GM23248 (cell line): Measurements from ENCODE around the gene AFG3L2. TPM values are rescaled to one million over a fixed set of nuclear protein-coding genes. Genes with fewer than 3 reads are reported as not detected.

Source experiments
- DNase-seq: peaks from one replicate; pipeline ENCODE4 v3.0.0-alpha.2; 2015
- H2AFZ ChIP-seq: fragments of 200-600 bp; sonication (generic); 2 replicates; pipeline ENCODE4 v1.6.1; 2016; ENCODE audit warnings: antibody characterized with exemption
- H3F3A ChIP-seq: fragments of 200-600 bp; sonication (generic); 2 replicates; pipeline ENCODE4 v1.6.1; 2016; ENCODE audit warnings: mild to moderate bottlenecking, antibody characterized with exemption, mixed run types; ENCODE audit not compliant: insufficient read depth
- H3K27ac ChIP-seq: fragments of 200-600 bp; sonication (generic); 2 replicates; pipeline ENCODE4 v1.5.1; 2016; ENCODE audit warnings: mild to moderate bottlenecking
- H3K27me3 ChIP-seq: fragments of 200-600 bp; sonication (generic); replicated peaks from 2 replicates; pipeline ENCODE4 v1.6.1; 2016; ENCODE audit warnings: mild to moderate bottlenecking; ENCODE audit not compliant: insufficient read depth
- H3K36me3 ChIP-seq: fragments of 200-600 bp; sonication (generic); 2 replicates; pipeline ENCODE4 v1.6.1; 2016; ENCODE audit warnings: low read depth, mild to moderate bottlenecking
- H3K4me1 ChIP-seq: fragments of 200-600 bp; sonication (generic); 2 replicates; pipeline ENCODE4 v1.6.1; 2016; ENCODE audit warnings: mild to moderate bottlenecking; ENCODE audit not compliant: insufficient read depth
- H3K4me2 ChIP-seq: fragments of 200-600 bp; sonication (generic); one replicate; pipeline ENCODE4 v1.6.1; 2016; ENCODE audit warnings: mild to moderate bottlenecking; ENCODE audit not compliant: unreplicated experiment
- H3K4me3 ChIP-seq: fragments of 200-600 bp; sonication (generic); 2 replicates; pipeline ENCODE4 v1.5.1; 2016; ENCODE audit warnings: mild to moderate bottlenecking
- H3K79me2 ChIP-seq: fragments of 200-600 bp; sonication (generic); 2 replicates; pipeline ENCODE4 v1.6.1; 2016; ENCODE audit warnings: mild to moderate bottlenecking; ENCODE audit not compliant: insufficient read depth
- H3K9ac ChIP-seq: fragments of 200-600 bp; sonication (generic); 2 replicates; pipeline ENCODE4 v1.6.1; 2016; ENCODE audit warnings: mild to moderate bottlenecking
- H3K9me2 ChIP-seq: fragments of 200-600 bp; sonication (generic); 2 replicates; pipeline ENCODE4 v1.6.1; 2016; ENCODE audit warnings: mixed run types, mild to moderate bottlenecking, moderate library complexity; ENCODE audit not compliant: insufficient read depth
- H3K9me3 ChIP-seq: fragments of 200-600 bp; sonication (generic); one replicate; pipeline ENCODE4 v1.6.1; 2017; ENCODE audit warnings: low read depth
- H4K20me1 ChIP-seq: fragments of 200-600 bp; sonication (generic); 2 replicates; pipeline ENCODE4 v1.6.0; 2016; ENCODE audit not compliant: insufficient read depth
- EZH2 ChIP-seq: fragments of 200-600 bp; sonication (generic); IDR thresholded peaks from 2 replicates; pipeline ENCODE4 v1.6.1; 2018; ENCODE audit warnings: antibody characterized with exemption, mild to moderate bottlenecking; ENCODE audit not compliant: insufficient read depth, poor library complexity, severe bottlenecking
- EZH2phosphoT487 ChIP-seq: fragments of 200-600 bp; sonication (generic); IDR thresholded peaks from 2 replicates; pipeline ENCODE4 v1.6.1; 2018; ENCODE audit warnings: antibody characterized with exemption, moderate library complexity, mild to moderate bottlenecking, low read depth; ENCODE audit not compliant: insufficient read depth
- WGBS, 2 experiments: methylation state at CpG; one replicate each; pipeline ENCODE4 v1.1.6; 2015 to 2017; ENCODE audit warnings: low lambda C conversion rate in 2 of 2, low coverage in 1 of 2; ENCODE audit errors: missing lambda C conversion rate in 2 of 2; 5-methylcytosine and 5-hydroxymethylcytosine counted together
- in situ Hi-C: fragments of 300-500 bp; cut with MboI; formaldehyde crosslinking; loops from 2 replicates; pipeline ENCODE4 v1.15.0; 2020
- polyA plus RNA-seq: library from polyadenylated mRNA; unstranded; fragments of >200 nt; fragmentation: Nextera tagmentation; extraction: Ambion mirVana; gene quantifications from 2 replicates; pipeline ENCODE4 v1.2.1, GENCODE V29; 2016
- total RNA-seq: library from RNA; depleted of rRNA; stranded (reverse); fragments of >200 nt; shearing (Covaris generic); gene quantifications from 2 replicates; pipeline ENCODE4 v1.2.3, GENCODE V29; 2014

AFG3L2 gene
- total and polyA plus RNA-seq, 2 experiments from 2014 or later, result 28.1 to 40.6 TPM

GRCh38 chr18:12327510-12328178 is 49.4 kb downstream of the AFG3L2 start:
- DNase-seq, result peak; percentile 92
- peaks cover 69% of the 10 kb centered on the region for H3F3A ChIP-seq
- no peaks in the 10 kb centered on the region for H3K9me3 ChIP-seq
- in situ Hi-C loops, result no loop called here
- H3K36me3 ChIP-seq, result peaks cover 44% of the 10 kb centered on the region
- H3K4me3 ChIP-seq, result no peak overlapping the region
- H3K79me2 ChIP-seq, result peaks cover 41% of the 10 kb centered on the region
- no peaks in the 10 kb centered on the region for H3K9me2 ChIP-seq
- 0 out of 2 replicates have a peak, but pooled peaks cover 7% of the 10 kb centered on the region for H3K4me1 ChIP-seq
- WGBS, 2 experiments, result 57 to 61% methylated on average over 11 of the region's 11 CpGs
- peaks cover 13% of the 10 kb centered on the region; the same call in 1 of the 2 replicates for H4K20me1 ChIP-seq
- peak overlapping the region; percentile 48 for H3K9ac ChIP-seq
- H3K27me3 ChIP-seq, result no peaks in the 10 kb centered on the region
- H3K27ac ChIP-seq, result peak overlapping the region; percentile 84
- no peak overlapping the region for H3K4me2 ChIP-seq
- TF ChIP-seq EZH2phosphoT487 (no peak), EZH2 (no peak)
- H2AFZ ChIP-seq, result no peak overlapping the region

GRCh38 chr18:12326711-12327460 is 50.1 kb downstream of the AFG3L2 start:
- Histone ChIP-seq H3K9ac (peak overlapping the region; percentile 48; the same call in 1 of the 2 replicates), H3F3A (peaks cover 77% of the 10 kb centered on the region), H3K27me3 (no peaks in the 10 kb centered on the region), H3K4me1 (0 out of 2 replicates have a peak, but pooled peaks cover 7% of the 10 kb centered on the region), H3K4me2 (no peak overlapping the region), H3K9me2 (no peaks in the 10 kb centered on the region), H3K4me3 (no peak overlapping the region), H3K36me3 (peaks cover 51% of the 10 kb centered on the region), H3K27ac (peak overlapping the region; percentile 84), H4K20me1 (peaks cover 16% of the 10 kb centered on the region; the same call in 1 of the 2 replicates), H2AFZ (no peak overlapping the region), H3K9me3 (no peaks in the 10 kb centered on the region), H3K79me2 (peaks cover 49% of the 10 kb centered on the region)
- 79 to 80% methylated on average over 12 of the region's 12 CpGs for whole genome bisulfite sequencing, 2 experiments
- in situ Hi-C loops, result no loop called here
- no peak for TF ChIP-seq EZH2
- DNase-seq, result no peak

- Histone ChIP-seq H2AFZ (no peak overlapping the region), H3K4me2 (no peak overlapping the region), H3K9me2 (no peaks in the 10 kb centered on the region), H3F3A (peaks cover 82% of the 10 kb centered on the region), H3K4me1 (0 out of 2 replicates have a peak, but pooled peaks cover 7% of the 10 kb centered on the region), H3K4me3 (no peak overlapping the region), H3K36me3 (peaks cover 60% of the 10 kb centered on the region), H3K9me3 (no peaks in the 10 kb centered on the region), H4K20me1 (peaks cover 23% of the 10 kb centered on the region; the same call in 1 of the 2 replicates), H3K9ac (no peak overlapping the region), H3K27ac (no peak overlapping the region), H3K79me2 (peaks cover 60% of the 10 kb centered on the region), H3K27me3 (no peaks in the 10 kb centered on the region)
- no peak for DNase-seq
- WGBS, 2 experiments, result 94 to 97% methylated on average over 29 of the region's 29 CpGs
- in situ Hi-C loops, result no loop called here
- no peak for TF ChIP-seq EZH2phosphoT487
- no peak for TF ChIP-seq EZH2
Measured at GRCh38 chr18:12325726-12326245, 51.2 kb downstream of the AFG3L2 start.

GRCh38 chr18:12324991-12325725 is 51.9 kb downstream of the AFG3L2 start:
- 96 to 98% methylated on average over 48 to 58 of the region's 58 CpGs for WGBS, 2 experiments
- H3K4me1 ChIP-seq, result 0 out of 2 replicates have a peak, but pooled peaks cover 7% of the 10 kb centered on the region
- H3K27ac ChIP-seq, result no peak overlapping the region
- H3K4me3 ChIP-seq, result no peak overlapping the region
- no peak overlapping the region for H2AFZ ChIP-seq
- H4K20me1 ChIP-seq, result peaks cover 28% of the 10 kb centered on the region; the same call in 1 of the 2 replicates
- H3F3A ChIP-seq, result peaks cover 89% of the 10 kb centered on the region
- H3K4me2 ChIP-seq, result no peak overlapping the region
- in situ Hi-C loops, result no loop called here
- no peak for TF ChIP-seq EZH2phosphoT487
- no peak for TF ChIP-seq EZH2
- no peaks in the 10 kb centered on the region for H3K9me3 ChIP-seq
- H3K36me3 ChIP-seq, result peaks cover 66% of the 10 kb centered on the region
- DNase-seq, result no peak
- no peak overlapping the region for H3K9ac ChIP-seq
- peaks cover 66% of the 10 kb centered on the region for H3K79me2 ChIP-seq
- no peaks in the 10 kb centered on the region for H3K27me3 ChIP-seq
- H3K9me2 ChIP-seq, result no peaks in the 10 kb centered on the region
